ENCODE results near the gene TAF15. TPM values are rescaled to one million over a fixed set of nuclear protein-coding genes. Genes with fewer than 3 reads are reported as not detected.

TAF15 gene
- total and polyA plus RNA-seq, 11 donors, result 30.1 to 151 (median 116) TPM

- H3K36me3 ChIP-seq, result no peaks in the 10 kb centered on the region
- H3K9me3 ChIP-seq, result no peaks in the 10 kb centered on the region
- TF ChIP-seq POLR2A (IDR thresholded peaks at IDR 0.05) (no peak), CTCF (IDR thresholded peaks at IDR 0.05) (peak in 5 of 12 donors; percentile 6 to 19 (median 16))
- H3K27me3 ChIP-seq, result no peaks in the 10 kb centered on the region
- ATAC-seq, result no peak
- no peak overlapping the region for H3K4me3 ChIP-seq
- 92 to 96% (median 94%) methylated on average over 17 to 48 of the region's 48 CpGs for WGBS, 4 donors
- H3K27ac ChIP-seq, result no peak overlapping the region
- intact Hi-C loops (cut with DNase I), result no loop called here
- peaks cover 0 to 22% (median 10%) of the 10 kb centered on the region in 12 donors for H3K4me1 ChIP-seq
- no peak for DNase-seq
Observed at GRCh38 chr17:35769895-35770486, 39.3 kb upstream of the TAF15 start.

- intact Hi-C loops (cut with DNase I), result no loop called here
- ATAC-seq (peak in 1 of 4 donors; percentile 10), DNase-seq (no peak)
- Histone ChIP-seq H3K27ac (peak overlapping the region in 1 of 12 donors; percentile 86), H3K9me3 (no peaks in the 10 kb centered on the region), H3K36me3 (no peaks in the 10 kb centered on the region), H3K27me3 (no peaks in the 10 kb centered on the region), H3K4me3 (no peak overlapping the region), H3K4me1 (peaks cover 0 to 30% (median 17%) of the 10 kb centered on the region in 12 donors)
- TF ChIP-seq CTCF (IDR thresholded peaks at IDR 0.05) (no peak), POLR2A (IDR thresholded peaks at IDR 0.05) (no peak)
- WGBS, 4 donors, result 81 to 91% (median 87%) methylated on average over 1 to 20 of the region's 20 CpGs
Observed at GRCh38 chr17:35773129-35773528, 36.2 kb upstream of the TAF15 start.

- TF ChIP-seq CTCF (IDR thresholded peaks at IDR 0.05), result no peak
- TF ChIP-seq POLR2A (IDR thresholded peaks at IDR 0.05), result no peak
- peaks cover 0 to 30% (median 17%) of the 10 kb centered on the region in 12 donors for H3K4me1 ChIP-seq
- no peaks in the 10 kb centered on the region for H3K9me3 ChIP-seq
- peak overlapping the region in 4 of 12 donors; percentile 13 to 86 (median 44) for H3K27ac ChIP-seq
- 63 to 70% (median 67%) methylated on average over 10 of the region's 10 CpGs for WGBS, 4 donors
- no peaks in the 10 kb centered on the region for H3K27me3 ChIP-seq
- H3K36me3 ChIP-seq, result no peaks in the 10 kb centered on the region
- intact Hi-C loops (cut with DNase I), result no loop called here
- DNase-seq (no peak), ATAC-seq (peak in 2 of 4 donors; percentile 12 to 47)
- H3K4me3 ChIP-seq, result no peak overlapping the region
Observed at GRCh38 chr17:35773679-35774425, 35.4 kb upstream of the TAF15 start.

- TF ChIP-seq CTCF (IDR thresholded peaks at IDR 0.05) (no peak), POLR2A (IDR thresholded peaks at IDR 0.05) (no peak)
Observed at GRCh38 chr17:35774499-35774898, 34.8 kb upstream of the TAF15 start.

More at GRCh38 chr17:35774499-35774898, 34.8 kb upstream of the TAF15 start:
- DNase-seq (peak in 4 of 5 donors; percentile 43 to 49 (median 48)), ATAC-seq (peak in 3 of 4 donors; percentile 63 to 76 (median 73))
- H3K9me3 ChIP-seq, result no peaks in the 10 kb centered on the region
- WGBS, 4 donors, result 46 to 60% (median 57%) methylated on average over 4 to 5 of the region's 5 CpGs
- no peaks in the 10 kb centered on the region for H3K27me3 ChIP-seq
- H3K4me1 ChIP-seq, result peaks cover 0 to 30% (median 17%) of the 10 kb centered on the region in 12 donors
- H3K36me3 ChIP-seq, result no peaks in the 10 kb centered on the region
- intact Hi-C loops (cut with DNase I), result no loop called here
- H3K4me3 ChIP-seq, result no peak overlapping the region
- peak overlapping the region in 3 of 12 donors; percentile 42 to 86 (median 46) for H3K27ac ChIP-seq
